ENCODE results near the gene MLLT11.
A peak's percentile ranks its signal among the peaks of the same experiment; 100 is the strongest.
"Not testable (repeated sequence)": the region's sequence is repeated elsewhere in the genome, so short reads cannot be mapped to it uniquely, and the experiment has no call there.

MLLT11 gene

GRCh38 chr1:151055581-151055980 is 4.6 kb upstream of the MLLT11 start:
- no peak for FAIRE-seq
- no peak for DNase-seq (ENCODE audit: low spot score)

- FAIRE-seq: no peak
- DNase-seq (ENCODE audit: low spot score): no peak
These were observed 4.0 kb upstream of the MLLT11 start for GRCh38 chr1:151056149-151056548.

- FAIRE-seq (no peak), DNase-seq (ENCODE audit: low spot score) (no peak)
These were observed 1.5 kb upstream of the MLLT11 start for GRCh38 chr1:151058692-151059091.

- peak; percentile 94 for DNase-seq (ENCODE audit: low spot score)
- FAIRE-seq: no peak
These were observed 839 bp upstream of the MLLT11 start, which contains the start of gene CDC42SE1 for GRCh38 chr1:151059109-151060006. TSS of gene CDC42SE1 (minus strand) at chr1:151059622. CDS start at chr1:151055730, 3,892 bp downstream.

- DNase-seq (ENCODE audit: low spot score) (no peak), FAIRE-seq (no peak)
These were observed 642 bp downstream of the MLLT11 start for GRCh38 chr1:151060657-151061421.

GRCh38 chr1:151061704-151062103 is 1.5 kb downstream of the MLLT11 start:
- DNase-seq (ENCODE audit: low spot score) (no peak), FAIRE-seq (no peak)

GRCh38 chr1:151062741-151063371 is 2.7 kb downstream of the MLLT11 start:
- DNase-seq (ENCODE audit: low spot score) (peak; percentile 45), FAIRE-seq (no peak)

GRCh38 chr1:151065089-151065645 is 5.0 kb downstream of the MLLT11 start:
- FAIRE-seq (no peak), DNase-seq (ENCODE audit: low spot score) (no peak)

- DNase-seq (ENCODE audit: low spot score): no peak
- FAIRE-seq: no peak
These were observed 7.0 kb downstream of the MLLT11 start for GRCh38 chr1:151067185-151067584.

- FAIRE-seq (no peak), DNase-seq (ENCODE audit: low spot score) (no peak)
These were observed 8.9 kb downstream of the MLLT11 start for GRCh38 chr1:151069103-151069486.

GRCh38 chr1:151070474-151071276 is 10.5 kb downstream of the MLLT11 start, which contains the start of gene GABPB2:
TSS of gene GABPB2 (plus strand) at chr1:151070761. CDS start at chr1:151088190, 17,429 bp downstream.
- FAIRE-seq: no peak
- DNase-seq (ENCODE audit: low spot score): peak; percentile 92

GRCh38 chr1:151072224-151072623 is 12.0 kb downstream of the MLLT11 start:
- no peak for DNase-seq (ENCODE audit: low spot score)
- FAIRE-seq: no peak

- DNase-seq (ENCODE audit: low spot score) (no peak), FAIRE-seq (no peak)
These were observed 25.9 kb downstream of the MLLT11 start for GRCh38 chr1:151085953-151086559.

- FAIRE-seq; DNase-seq (ENCODE audit: low spot score): not testable (repeated sequence)
These were observed 37.2 kb downstream of the MLLT11 start for GRCh38 chr1:151097426-151097825.

- FAIRE-seq: no peak
- no peak for DNase-seq (ENCODE audit: low spot score)
These were observed 37.9 kb downstream of the MLLT11 start for GRCh38 chr1:151098126-151098525.

- FAIRE-seq (no peak), DNase-seq (ENCODE audit: low spot score) (no peak)
These were observed 44.4 kb downstream of the MLLT11 start for GRCh38 chr1:151104630-151105029.

- DNase-seq (ENCODE audit: low spot score): no peak
- no peak for FAIRE-seq
These were observed 46.7 kb downstream of the MLLT11 start for GRCh38 chr1:151106894-151107293.

- DNase-seq (ENCODE audit: low spot score) (no peak), FAIRE-seq (no peak)
These were observed 48.1 kb downstream of the MLLT11 start for GRCh38 chr1:151108331-151108730.

- DNase-seq (ENCODE audit: low spot score) (no peak), FAIRE-seq (no peak)
These were observed 53.7 kb downstream of the MLLT11 start for GRCh38 chr1:151113877-151114276.
